Calu3 (cell line): ENCODE results near the gene IL1A. TPM values are rescaled to one million over a fixed set of nuclear protein-coding genes. Genes with fewer than 3 reads are reported as not detected.

Source experiments
- BruUV-seq: library from RNA; stranded (reverse); fragments of 400-500 nt; replicated peaks from 2 replicates; lab custom pipeline; 2021; lab: Mats Ljungman, UMichigan
- CTCF ChIA-PET: fragments of 300-600 bp; sonication (Branson Sonifier 250); formaldehyde crosslinking; loops from one replicate; lab custom pipeline; 2022; ENCODE audit warnings: antibody characterized with exemption; lab: Charles Lee
- DNase-seq: peaks from one replicate; pipeline ENCODE4 v3.0.0; 2022
- H3K27ac Mint-ChIP-seq: one replicate; pipeline ENCODE4 v1.8.0; 2022; ENCODE audit warnings: mixed read lengths; ENCODE audit not compliant: unreplicated experiment
- H3K27me3 Mint-ChIP-seq: one replicate; pipeline ENCODE4 v1.8.0; 2022; ENCODE audit warnings: mixed read lengths; ENCODE audit not compliant: unreplicated experiment
- H3K36me3 Mint-ChIP-seq: one replicate; pipeline ENCODE4 v1.8.0; 2022; ENCODE audit warnings: mild to moderate bottlenecking, moderate library complexity, mixed read lengths; ENCODE audit not compliant: insufficient read depth, unreplicated experiment
- H3K4me1 Mint-ChIP-seq: one replicate; pipeline ENCODE4 v1.8.0; 2022; ENCODE audit warnings: mild to moderate bottlenecking, low read depth, mixed read lengths; ENCODE audit not compliant: unreplicated experiment
- H3K4me3 Mint-ChIP-seq: one replicate; pipeline ENCODE4 v1.8.0; 2022; ENCODE audit warnings: mild to moderate bottlenecking, low read depth, moderate library complexity, mixed read lengths; ENCODE audit not compliant: unreplicated experiment
- H3K9me3 Mint-ChIP-seq: one replicate; pipeline ENCODE4 v1.8.0; 2022; ENCODE audit warnings: low read depth, mixed read lengths; ENCODE audit not compliant: unreplicated experiment
- intact Hi-C: fragments of 100-400 bp; cut with micrococcal nuclease; formaldehyde crosslinking; loops from one replicate; pipeline ENCODE4 v1.10.0; 2022; ENCODE audit not compliant: unreplicated experiment
- total RNA-seq: library from RNA; stranded (reverse); gene quantifications from 2 replicates; pipeline ENCODE4 v1.2.3, GENCODE V29; 2022
- TF ChIP-seq, protein P1 (sequence below): fragments of 200-600 bp; IDR thresholded peaks from one replicate; pipeline ENCODE4 v1.8.0; 2022; ENCODE audit warnings: antibody characterized with exemption; ENCODE audit not compliant: unreplicated experiment

IL1A gene
- total RNA-seq, 1 experiment from 2014 or later = 14.4 TPM

DNA sequence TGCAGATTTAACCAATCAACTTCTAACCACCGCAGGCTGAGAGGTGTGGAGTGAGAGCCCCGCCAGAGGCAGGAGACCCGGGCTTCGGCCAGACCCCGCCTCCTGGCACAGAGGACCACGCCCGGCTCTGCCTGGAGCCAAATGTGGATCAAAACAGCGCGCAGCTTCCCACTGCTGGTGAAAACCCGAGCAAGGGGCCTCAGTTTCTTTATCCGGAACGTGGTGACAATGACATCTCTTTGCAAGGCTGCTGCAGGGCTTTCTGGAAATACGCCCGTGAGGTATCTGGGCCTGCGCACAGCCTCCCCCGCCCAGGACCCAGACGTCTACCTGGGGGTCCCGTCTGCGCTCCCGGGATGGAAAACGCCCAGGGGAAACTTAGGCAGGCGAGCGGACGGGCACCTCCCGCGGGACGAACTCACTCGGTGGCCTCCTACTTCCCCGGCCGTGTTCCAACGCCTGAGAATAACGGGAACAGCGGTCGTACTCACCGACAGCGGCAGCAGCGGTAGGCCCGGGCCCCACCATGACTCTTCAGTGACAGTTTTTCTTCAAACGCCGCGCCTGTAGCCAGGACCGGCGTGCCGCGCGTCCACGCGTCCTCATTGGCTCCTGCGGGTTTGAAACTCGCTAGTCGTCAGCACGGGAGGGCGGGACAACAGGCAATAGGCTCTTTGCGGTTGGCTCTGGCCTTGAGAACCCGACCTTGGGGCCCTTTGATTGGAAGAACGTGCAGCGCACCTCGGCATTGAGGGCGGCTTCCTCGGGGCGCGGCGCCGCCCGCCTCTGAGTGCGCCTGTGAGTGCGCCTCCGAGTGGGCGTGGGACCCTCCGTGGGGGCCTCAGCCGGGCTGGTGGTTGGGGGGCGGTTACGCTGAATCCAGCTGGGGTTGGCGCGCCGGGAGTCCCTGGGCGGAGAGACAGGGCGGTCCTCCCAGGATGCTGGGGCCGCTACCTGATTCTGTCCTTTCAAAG is 19.9 kb downstream of the IL1A start, which contains the start of gene CKAP2L:
Gene CKAP2L, minus strand, starts transcription at position 539 of the 974 bp plus-strand sequence. Its CDS starts 11 bp downstream, at position 528.
- Mint-ChIP-seq H3K4me3 (peak within 1 kb of the TSS; percentile 98), H3K4me1 (peaks cover 56% of the 10 kb centered on the region), H3K27ac (peak within 1 kb of the TSS; percentile 24), H3K36me3 (peaks cover 35% of the 10 kb centered on the region), H3K9me3 (peaks cover 10% of the 10 kb centered on the region), H3K27me3 (no peaks in the 10 kb centered on the region)
- DNase-seq = peak; percentile 96
- BruUV-seq = TSS peak; percentile 45
- intact Hi-C loops = loop anchor here (5.0 kb wide), 1 partner anchor 123 kb away; no protein-coding TSS in a partner anchor
- CTCF ChIA-PET = interaction anchor here (0.5 to 1.3 kb wide), 3 partner anchors 20 to 292 kb away, joined by 3 to 6 read pairs (median 3); partner anchors contain the start of gene IL1A
- TF ChIP-seq, protein P1, sequence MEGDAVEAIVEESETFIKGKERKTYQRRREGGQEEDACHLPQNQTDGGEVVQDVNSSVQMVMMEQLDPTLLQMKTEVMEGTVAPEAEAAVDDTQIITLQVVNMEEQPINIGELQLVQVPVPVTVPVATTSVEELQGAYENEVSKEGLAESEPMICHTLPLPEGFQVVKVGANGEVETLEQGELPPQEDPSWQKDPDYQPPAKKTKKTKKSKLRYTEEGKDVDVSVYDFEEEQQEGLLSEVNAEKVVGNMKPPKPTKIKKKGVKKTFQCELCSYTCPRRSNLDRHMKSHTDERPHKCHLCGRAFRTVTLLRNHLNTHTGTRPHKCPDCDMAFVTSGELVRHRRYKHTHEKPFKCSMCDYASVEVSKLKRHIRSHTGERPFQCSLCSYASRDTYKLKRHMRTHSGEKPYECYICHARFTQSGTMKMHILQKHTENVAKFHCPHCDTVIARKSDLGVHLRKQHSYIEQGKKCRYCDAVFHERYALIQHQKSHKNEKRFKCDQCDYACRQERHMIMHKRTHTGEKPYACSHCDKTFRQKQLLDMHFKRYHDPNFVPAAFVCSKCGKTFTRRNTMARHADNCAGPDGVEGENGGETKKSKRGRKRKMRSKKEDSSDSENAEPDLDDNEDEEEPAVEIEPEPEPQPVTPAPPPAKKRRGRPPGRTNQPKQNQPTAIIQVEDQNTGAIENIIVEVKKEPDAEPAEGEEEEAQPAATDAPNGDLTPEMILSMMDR = no peak

GRCh38 chr2:112762276-112762675 is 22.0 kb downstream of the IL1A start:
- Mint-ChIP-seq H3K36me3 (peaks cover 45% of the 10 kb centered on the region), H3K9me3 (peaks cover 2% of the 10 kb centered on the region), H3K27ac (peak overlapping the region; percentile 24), H3K4me3 (peak overlapping the region; percentile 98), H3K27me3 (no peaks in the 10 kb centered on the region), H3K4me1 (peaks cover 48% of the 10 kb centered on the region)
- intact Hi-C loops = loop anchor here (5.0 kb wide), 1 partner anchor 125 kb away; no protein-coding TSS in a partner anchor
- CTCF ChIA-PET = interaction anchor here (0.6 kb wide), 1 partner anchor 179 kb away, joined by 6 read pairs; no protein-coding TSS in a partner anchor
- no TSS peak for BruUV-seq
- DNase-seq = no peak
- TF ChIP-seq, protein P1 = no peak

GRCh38 chr2:112760149-112760548 is 24.1 kb downstream of the IL1A start:
- no peak overlapping the region for H3K27ac Mint-ChIP-seq
- BruUV-seq = no TSS peak
- no peaks in the 10 kb centered on the region for H3K9me3 Mint-ChIP-seq
- H3K36me3 Mint-ChIP-seq = peaks cover 45% of the 10 kb centered on the region
- intact Hi-C loops = loop anchor here (5.0 kb wide), 1 partner anchor 127 kb away; no protein-coding TSS in a partner anchor
- CTCF ChIA-PET = interaction anchor here (0.5 kb wide), 1 partner anchor 115 kb away, joined by 6 read pairs; no protein-coding TSS in a partner anchor
- H3K27me3 Mint-ChIP-seq = no peaks in the 10 kb centered on the region
- TF ChIP-seq, protein P1 = no peak
- no peak for DNase-seq
- H3K4me3 Mint-ChIP-seq = no peak overlapping the region
- H3K4me1 Mint-ChIP-seq = peaks cover 34% of the 10 kb centered on the region

- no peak for DNase-seq
- Mint-ChIP-seq H3K36me3 (peaks cover 44% of the 10 kb centered on the region), H3K4me3 (no peak overlapping the region), H3K27me3 (no peaks in the 10 kb centered on the region), H3K27ac (peak overlapping the region; percentile 50), H3K9me3 (no peaks in the 10 kb centered on the region), H3K4me1 (peaks cover 46% of the 10 kb centered on the region)
- no TSS peak for BruUV-seq
- intact Hi-C loops = no loop called here
- TF ChIP-seq, protein P1 = no peak
- CTCF ChIA-PET = interaction anchor here (0.5 kb wide), 1 partner anchor 45 kb away, joined by 4 read pairs; no protein-coding TSS in a partner anchor
Measured at GRCh38 chr2:112758711-112759110, 25.6 kb downstream of the IL1A start.
